H1 (cell line): Measurements from ENCODE around the gene SLC20A1. TPM values are rescaled to one million over a fixed set of nuclear protein-coding genes. Genes with fewer than 3 reads are reported as not detected.
A peak's percentile ranks its signal among the peaks of the same experiment; 100 is the strongest.

ENCODE experiments used
- CTCF ChIA-PET: fragments of 300-600 bp; sonication (Branson Sonifier 250); formaldehyde crosslinking; loops from one replicate; lab custom pipeline; 2021; ENCODE audit not compliant: partially characterized antibody; lab: Charles Lee
- POLR2A ChIA-PET: fragments of 300-600 bp; sonication (Branson Sonifier 250); formaldehyde crosslinking; loops from one replicate; lab custom pipeline; 2021; ENCODE audit warnings: inconsistent platforms; ENCODE audit not compliant: partially characterized antibody; lab: Charles Lee
- DNase-seq, 2 experiments: peaks; one replicate each; pipeline versions ENCODE4 v3.0.0 to v3.0.0-alpha.2; 2010 to 2022; ENCODE audit warnings: low spot score in 2 of 2, low read depth in 1 of 2, mixed read lengths in 1 of 2
- FAIRE-seq: peaks from 2 replicates; lab custom pipeline; 2011; peaks lifted over from hg19 to GRCh38; lab: Jason Lieb, UNC
- H2AFZ ChIP-seq: 2 replicates; pipeline ENCODE4 v1.8.1; 2012; ENCODE audit warnings: low read length, inconsistent platforms
- H2AK5ac ChIP-seq: 2 replicates; pipeline ENCODE4 v1.6.1; 2013; ENCODE audit warnings: low read depth, low read length
- H2BK120ac ChIP-seq: replicated peaks from 2 replicates; pipeline ENCODE3; 2013; ENCODE audit warnings: low read depth, low read length, inconsistent platforms
- H2BK12ac ChIP-seq: 2 replicates; pipeline ENCODE4 v1.6.1; 2013; ENCODE audit warnings: low read depth, low read length
- H2BK15ac ChIP-seq: 2 replicates; pipeline ENCODE4 v1.6.1; 2013; ENCODE audit warnings: low read length
- H2BK20ac ChIP-seq: 2 replicates; pipeline ENCODE4 v1.6.1; 2013; ENCODE audit warnings: low read length
- H2BK5ac ChIP-seq: 2 replicates; pipeline ENCODE4 v1.6.1; 2013; ENCODE audit warnings: low read depth, low read length
- H3K14ac ChIP-seq: 2 replicates; pipeline ENCODE4 v1.6.1; 2013; ENCODE audit warnings: inconsistent platforms; ENCODE audit not compliant: insufficient read length
- H3K18ac ChIP-seq: 2 replicates; pipeline ENCODE4 v1.6.1; 2013; ENCODE audit warnings: low read length; ENCODE audit errors: extremely low read depth
- H3K23ac ChIP-seq: 2 replicates; pipeline ENCODE4 v1.6.1; 2013; ENCODE audit warnings: inconsistent platforms; ENCODE audit not compliant: insufficient read length
- H3K23me2 ChIP-seq: 2 replicates; pipeline ENCODE4 v1.6.1; 2013; ENCODE audit warnings: low read depth, low read length
- H3K27ac ChIP-seq: 2 replicates; pipeline ENCODE4 v1.6.1; 2011; ENCODE audit warnings: low read depth, low read length, inconsistent platforms
- H3K27me3 ChIP-seq, 4 experiments: replicated peaks in 1 of 4; 1 replicate in 1 of 4; 2 replicates in 3 of 4; pipeline versions ENCODE4 v1.6.1 to v1.8.1; 2011 to 2013; ENCODE audit warnings: low read length in 3 of 4, mild to moderate bottlenecking in 3 of 4, inconsistent platforms in 2 of 4, mixed read lengths in 2 of 4, moderate library complexity in 1 of 4; ENCODE audit not compliant: control insufficient read depth in 3 of 4, insufficient read depth in 3 of 4; ENCODE audit errors: extremely low read depth in 1 of 4
- H3K36me3 ChIP-seq, 4 experiments: 2 replicates each; pipeline versions ENCODE4 v1.6.1 to v1.8.1; 2011 to 2013; ENCODE audit warnings: mild to moderate bottlenecking in 4 of 4, low read length in 3 of 4, moderate library complexity in 2 of 4, control low read depth in 1 of 4, inconsistent platforms in 1 of 4; ENCODE audit not compliant: insufficient read depth in 4 of 4, control insufficient read depth in 2 of 4
- H3K4ac ChIP-seq: replicated peaks from 2 replicates; pipeline ENCODE3; 2013; ENCODE audit warnings: low read length, low read depth, mixed read lengths, inconsistent platforms; ENCODE audit not compliant: insufficient read length
- H3K4me1 ChIP-seq, 4 experiments: replicated peaks in 1 of 4; 1 replicate in 1 of 4; 2 replicates in 3 of 4; pipeline versions ENCODE4 v1.6.1 to v1.8.1; 2011 to 2013; ENCODE audit warnings: low read length in 3 of 4, inconsistent platforms in 2 of 4, mixed read lengths in 1 of 4; ENCODE audit not compliant: insufficient read depth in 4 of 4, control insufficient read depth in 3 of 4
- H3K4me2 ChIP-seq, 2 experiments: 2 replicates each; pipeline versions ENCODE4 v1.6.1 to v1.8.1; 2011 to 2013; ENCODE audit warnings: low read depth in 2 of 2, low read length in 2 of 2, control low read depth in 1 of 2, inconsistent platforms in 1 of 2, mild to moderate bottlenecking in 1 of 2; ENCODE audit not compliant: insufficient read depth in 1 of 2
- H3K4me3 ChIP-seq, 4 experiments: fragments of 200-600, 300-600 bp in 1 of 4; sonication (generic), shearing (Covaris generic), sonication (Bioruptor Twin) in 1 of 4; 2 replicates each; pipeline versions ENCODE4 v1.5.1 to v1.8.1; 2011 to 2016; ENCODE audit warnings: low read length in 4 of 4, low read depth in 3 of 4, control low read depth in 2 of 4, inconsistent platforms in 2 of 4, mild to moderate bottlenecking in 2 of 4, mixed read lengths in 1 of 4, moderate library complexity in 1 of 4; ENCODE audit not compliant: insufficient read depth in 2 of 4; ENCODE audit errors: extremely low read depth in 1 of 4
- H3K56ac ChIP-seq: replicated peaks from 2 replicates; pipeline ENCODE3; 2013; ENCODE audit warnings: low read depth, mild to moderate bottlenecking, mixed read lengths, low read length, inconsistent platforms; ENCODE audit not compliant: insufficient read length
- H3K79me1 ChIP-seq: 2 replicates; pipeline ENCODE4 v1.6.1; 2013; ENCODE audit warnings: low read depth, low read length, control low read depth
- H3K79me2 ChIP-seq, 2 experiments: 2 replicates each; pipeline versions ENCODE4 v1.6.1 to v1.8.1; 2012 to 2013; ENCODE audit warnings: low read length in 2 of 2, mild to moderate bottlenecking in 2 of 2, inconsistent platforms in 1 of 2; ENCODE audit not compliant: insufficient read depth in 2 of 2, control insufficient read depth in 1 of 2
- H3K9ac ChIP-seq, 4 experiments: replicated peaks in 1 of 4; 1 replicate in 1 of 4; 2 replicates in 3 of 4; pipeline versions ENCODE4 v1.6.1 to v1.8.1; 2011 to 2013; ENCODE audit warnings: low read depth in 3 of 4, low read length in 3 of 4, control low read depth in 2 of 4, mild to moderate bottlenecking in 2 of 4, moderate library complexity in 2 of 4, inconsistent platforms in 1 of 4; ENCODE audit errors: extremely low read depth in 1 of 4
- H3K9me3 ChIP-seq, 2 experiments: 2 replicates each; pipeline versions ENCODE4 v1.6.1 to v1.8.1; 2012 to 2013; ENCODE audit warnings: mild to moderate bottlenecking in 2 of 2, moderate library complexity in 2 of 2, control low read depth in 1 of 2, inconsistent platforms in 1 of 2, low read depth in 1 of 2, low read length in 1 of 2, mixed read lengths in 1 of 2; ENCODE audit not compliant: insufficient read depth in 2 of 2
- H4K20me1 ChIP-seq, 2 experiments: replicated peaks in 1 of 2; 2 replicates each; pipeline versions ENCODE3 to v1.8.1; 2011 to 2013; ENCODE audit warnings: inconsistent platforms in 2 of 2, low read length in 2 of 2, mild to moderate bottlenecking in 1 of 2; ENCODE audit not compliant: insufficient read depth in 2 of 2, control insufficient read depth in 1 of 2
- H4K5ac ChIP-seq: 2 replicates; pipeline ENCODE4 v1.6.1; 2013; ENCODE audit warnings: low read length, low read depth, mixed read lengths, inconsistent platforms; ENCODE audit not compliant: insufficient read length
- H4K8ac ChIP-seq: 2 replicates; pipeline ENCODE4 v1.8.0; 2013; ENCODE audit warnings: mild to moderate bottlenecking, moderate library complexity, low read length, inconsistent platforms; ENCODE audit not compliant: insufficient read depth; ENCODE audit errors: extremely low read depth
- H4K91ac ChIP-seq: replicated peaks from 2 replicates; pipeline ENCODE3; 2013; ENCODE audit warnings: low read length, mixed read lengths, inconsistent platforms; ENCODE audit not compliant: insufficient read length
- EP300 ChIP-seq, 2 experiments: IDR thresholded peaks; 1 replicate in 1 of 2; 2 replicates in 1 of 2; pipeline ENCODE4 v1.6.1; 2011 to 2012; ENCODE audit warnings: low read depth in 2 of 2, low read length in 2 of 2, mild to moderate bottlenecking in 2 of 2, borderline replicate concordance in 1 of 2, inconsistent platforms in 1 of 2, moderate library complexity in 1 of 2
- RFX5 ChIP-seq: IDR thresholded peaks from 2 replicates; pipeline ENCODE4 v1.6.1; 2011; ENCODE audit warnings: low read depth, low read length, improper control_type of control experiment, borderline replicate concordance
- ZNF274 ChIP-seq: IDR thresholded peaks from 2 replicates; pipeline ENCODE4 v1.7.0; 2012; ENCODE audit warnings: low read length, borderline replicate concordance; ENCODE audit errors: extremely low read depth
- WGBS, 2 experiments: shearing (Covaris generic) in 1 of 2; methylation state at CpG; one replicate each; pipeline versions ENCODE4 v1.1.6 to v1.1.7; 2013 to 2015; ENCODE audit warnings: low lambda C conversion rate in 2 of 2, mixed read lengths in 2 of 2, inconsistent platforms in 1 of 2, low coverage in 1 of 2, missing lambda C conversion rate in 1 of 2; ENCODE audit not compliant: insufficient replicate concordance in 2 of 2, insufficient coverage in 1 of 2, insufficient read length in 1 of 2; ENCODE audit errors: extremely low coverage in 1 of 2, missing lambda C conversion rate in 1 of 2; 5-methylcytosine and 5-hydroxymethylcytosine counted together
- polyA plus RNA-seq, 7 experiments: library from polyadenylated mRNA; depleted of rRNA in 3 of 7; stranded (reverse) in 5 of 7; unstranded in 2 of 7; fragments of >200 nt in 5 of 7; fragments of 200-250 nt in 2 of 7; gene quantifications; 1 replicate in 5 of 7; 2 replicates in 1 of 7; 4 replicates in 1 of 7; pipeline versions ENCODE4 v1.2.1 to v1.2.3, GENCODE V29; 2011 to 2013; ENCODE audit warnings: missing spikeins in 2 of 7, mixed read lengths in 2 of 7
- total RNA-seq: library from RNA; stranded (reverse); fragmentation: NEBNext Ultra II Directional; extraction: Animal tissue kit (Norgen Biotek cat#: 25700); gene quantifications from 2 replicates; pipeline ENCODE4 v1.2.1, GENCODE V29; 2021

Gene SLC20A1
- total and polyA plus RNA-seq, 2 of the 8 experiments (the other 6 are each of a cell fraction or from before 2014, with no cell fraction given) = 42.6 to 105 TPM

DNA sequence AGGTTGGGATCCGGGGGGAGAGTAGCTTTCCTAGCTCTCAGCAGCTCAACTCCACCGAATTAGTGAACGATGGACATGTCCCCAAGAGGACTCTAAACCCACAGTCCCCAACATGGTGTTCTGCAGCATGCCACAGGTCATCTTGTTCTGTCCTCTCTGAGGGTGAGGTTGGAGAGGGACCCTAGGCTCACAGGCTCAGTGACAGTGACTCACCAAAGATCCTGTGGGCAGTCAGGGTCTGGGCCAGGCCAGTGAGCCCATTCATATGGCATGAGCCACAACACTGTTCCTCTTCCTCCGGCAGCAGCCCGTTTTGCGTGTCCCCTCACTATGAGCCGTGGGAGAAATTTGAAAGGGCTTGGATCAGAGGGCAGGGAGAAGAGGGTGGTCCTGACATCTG is 2.8 kb upstream of the SLC20A1 start:
- no peaks in the 10 kb centered on the region for H3K9me3 ChIP-seq
- no peak overlapping the region for H3K14ac ChIP-seq
- peaks cover 2% of the 10 kb centered on the region; the same call in 1 of the 2 replicates for H3K79me1 ChIP-seq
- no peak overlapping the region for H2BK120ac ChIP-seq
- H4K20me1 ChIP-seq = peaks cover 3 to 4% of the 10 kb centered on the region in 2 experiments
- no peak overlapping the region for H2BK12ac ChIP-seq
- H2AK5ac ChIP-seq = no peak overlapping the region
- H3K79me2 ChIP-seq = peaks cover 8 to 22% of the 10 kb centered on the region in 2 experiments
- H3K23ac ChIP-seq = no peak overlapping the region
- H2BK15ac ChIP-seq = no peak overlapping the region; the same call in 1 of the 2 replicates
- H3K4me2 ChIP-seq = no peak overlapping the region
- no peak overlapping the region for H3K9ac ChIP-seq
- DNase-seq (no peak), FAIRE-seq (no peak)
- 89% methylated on average over 7 of the region's 7 CpGs; no CpG with 5 or more reads in 1 of the 2 experiments for WGBS, 2 experiments
- ChIA-PET CTCF (interaction anchor here (1.0 to 1.5 kb wide), 5 partner anchors 20 to 65 kb away, joined by 3 to 4 read pairs (median 3); no protein-coding TSS in a partner anchor), POLR2A (interaction anchor here (0.9 to 6.8 kb wide), 6 partner anchors 12 to 38 kb away, joined by 3 to 122 read pairs (median 4); no protein-coding TSS in a partner anchor)
- no peak overlapping the region for H3K4me3 ChIP-seq
- H4K5ac ChIP-seq = no peak overlapping the region
- H3K36me3 ChIP-seq = peaks cover 2 to 11% (median 7%) of the 10 kb centered on the region in 4 experiments; a peak in 5 of 8 replicates
- no peak overlapping the region for H3K4ac ChIP-seq
- peaks cover 9% of the 10 kb centered on the region for H3K23me2 ChIP-seq
- H2AFZ ChIP-seq = no peak overlapping the region
- H2BK20ac ChIP-seq = 0 out of 2 replicates have a peak overlapping the region, but pooled peaks have one; percentile 21
- H4K91ac ChIP-seq = no peak overlapping the region
- H2BK5ac ChIP-seq = no peak overlapping the region
- peaks cover 3 to 12% (median 7%) of the 10 kb centered on the region in 4 experiments; a peak in 5 of 7 replicates for H3K4me1 ChIP-seq
- no peak overlapping the region for H3K56ac ChIP-seq
- no peak overlapping the region for H3K27ac ChIP-seq
- no peak overlapping the region for H4K8ac ChIP-seq
- peaks cover 0 to 5% (median 0%) of the 10 kb centered on the region in 4 experiments; a peak in 3 of 7 replicates for H3K27me3 ChIP-seq
- no peak overlapping the region for H3K18ac ChIP-seq
- TF ChIP-seq ZNF274 = no peak
- no peak for TF ChIP-seq EP300 (IDR thresholded peaks at IDR 0.05; ENCODE audit: borderline replicate concordance in 1 of 2, low read depth in 2 of 2, low read length in 2 of 2)
- no peak for TF ChIP-seq RFX5
